ENCODE measurements around the gene ZNF407. TPM values are rescaled to one million over a fixed set of nuclear protein-coding genes. Genes with fewer than 3 reads are reported as not detected.
A peak's percentile ranks its signal among the peaks of the same experiment; 100 is the strongest.

Gene ZNF407
- total and polyA plus RNA-seq, 11 donors, result 3.8 to 14.7 (median 11.5) TPM

DNA sequence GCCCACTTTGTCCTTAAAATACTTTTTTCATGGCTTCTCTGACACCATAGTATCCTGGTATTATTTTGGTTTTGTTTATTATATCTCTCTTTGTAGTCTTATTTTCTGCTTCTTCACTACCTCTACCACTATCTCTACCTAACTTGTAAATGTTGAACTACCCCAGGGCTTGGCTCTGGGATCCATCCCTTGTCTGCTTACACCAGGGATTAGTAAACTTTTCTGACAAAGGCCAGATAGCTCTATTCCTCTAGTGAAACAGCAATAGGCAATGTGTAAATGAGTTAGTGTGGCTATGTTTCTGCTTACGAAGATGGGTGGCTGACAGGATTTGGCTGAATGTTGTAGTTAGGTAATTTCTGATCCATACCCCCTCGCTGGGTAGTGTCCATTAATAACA, 76.8 kb downstream of the ZNF407 start:
- TF ChIP-seq POLR2A (IDR thresholded peaks at IDR 0.05), result no peak
- TF ChIP-seq, protein P1, sequence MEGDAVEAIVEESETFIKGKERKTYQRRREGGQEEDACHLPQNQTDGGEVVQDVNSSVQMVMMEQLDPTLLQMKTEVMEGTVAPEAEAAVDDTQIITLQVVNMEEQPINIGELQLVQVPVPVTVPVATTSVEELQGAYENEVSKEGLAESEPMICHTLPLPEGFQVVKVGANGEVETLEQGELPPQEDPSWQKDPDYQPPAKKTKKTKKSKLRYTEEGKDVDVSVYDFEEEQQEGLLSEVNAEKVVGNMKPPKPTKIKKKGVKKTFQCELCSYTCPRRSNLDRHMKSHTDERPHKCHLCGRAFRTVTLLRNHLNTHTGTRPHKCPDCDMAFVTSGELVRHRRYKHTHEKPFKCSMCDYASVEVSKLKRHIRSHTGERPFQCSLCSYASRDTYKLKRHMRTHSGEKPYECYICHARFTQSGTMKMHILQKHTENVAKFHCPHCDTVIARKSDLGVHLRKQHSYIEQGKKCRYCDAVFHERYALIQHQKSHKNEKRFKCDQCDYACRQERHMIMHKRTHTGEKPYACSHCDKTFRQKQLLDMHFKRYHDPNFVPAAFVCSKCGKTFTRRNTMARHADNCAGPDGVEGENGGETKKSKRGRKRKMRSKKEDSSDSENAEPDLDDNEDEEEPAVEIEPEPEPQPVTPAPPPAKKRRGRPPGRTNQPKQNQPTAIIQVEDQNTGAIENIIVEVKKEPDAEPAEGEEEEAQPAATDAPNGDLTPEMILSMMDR (IDR thresholded peaks at IDR 0.05), result no peak
- H3K4me3 ChIP-seq, result no peak overlapping the region
- ATAC-seq, result no peak
- no peaks in the 10 kb centered on the region for H3K4me1 ChIP-seq
- H3K27ac ChIP-seq, result peak overlapping the region in 1 of 12 donors; percentile 40
- peaks cover 0 to 16% (median 8%) of the 10 kb centered on the region in 12 donors for H3K9me3 ChIP-seq
- H3K36me3 ChIP-seq, result peaks cover 0 to 12% (median 4%) of the 10 kb centered on the region in 9 donors
- DNase-seq, result no peak
- H3K27me3 ChIP-seq, result no peaks in the 10 kb centered on the region
- 73 to 77% (median 73%) methylated on average over 2 of the region's 2 CpGs for WGBS, 4 donors
- intact Hi-C loops (cut with DNase I), result loop anchor here in 2 of 10 donors (5.0 to 10.0 kb wide), 2 partner anchors 48 to 280 kb away; no protein-coding TSS in a partner anchor

DNA sequence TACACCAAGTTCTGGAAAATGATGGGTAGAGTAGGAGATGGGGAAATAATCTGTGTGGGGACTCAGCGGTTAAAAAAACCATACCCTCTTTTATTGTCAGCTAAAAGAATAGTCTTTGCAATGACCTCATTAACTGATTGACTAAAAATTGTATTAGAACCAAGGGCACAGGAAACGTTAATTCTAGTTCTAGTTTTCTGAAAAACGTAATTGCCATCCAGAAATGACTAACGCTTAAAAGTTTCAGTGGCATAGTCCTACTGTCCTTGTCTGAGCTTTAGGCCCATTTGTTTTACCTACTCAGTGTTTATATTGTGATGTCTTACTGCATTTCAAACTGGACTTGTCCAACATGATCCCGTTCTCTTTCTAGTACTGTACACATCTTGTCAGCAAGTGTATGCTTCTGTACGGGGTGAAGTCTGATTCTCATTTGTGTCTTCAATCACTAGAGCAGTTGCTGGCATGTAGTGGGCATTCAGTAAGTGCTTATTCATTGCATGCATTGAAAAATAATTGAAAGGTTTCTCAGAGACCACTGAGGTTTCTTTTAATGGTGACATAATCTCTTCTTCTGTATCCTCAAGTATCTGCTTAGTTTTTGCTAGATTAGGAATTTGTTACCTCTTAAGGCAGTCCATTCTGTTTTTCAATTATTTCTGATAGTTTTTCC, 81.5 kb downstream of the ZNF407 start:
- 78 to 88% (median 79%) methylated on average over 6 of the region's 6 CpGs for WGBS, 4 donors
- intact Hi-C loops (cut with DNase I), result loop anchor here in 1 of 10 donors (10.0 kb wide), 1 partner anchor 276 kb away; no protein-coding TSS in a partner anchor
- Histone ChIP-seq H3K27me3 (no peaks in the 10 kb centered on the region), H3K9me3 (peaks cover 0 to 16% (median 8%) of the 10 kb centered on the region in 12 donors), H3K4me3 (no peak overlapping the region), H3K4me1 (no peaks in the 10 kb centered on the region), H3K36me3 (peaks cover 0 to 13% (median 2%) of the 10 kb centered on the region in 9 donors), H3K27ac (no peak overlapping the region)
- DNase-seq (no peak), ATAC-seq (no peak)
- TF ChIP-seq, protein P1 (IDR thresholded peaks at IDR 0.05), result no peak
- TF ChIP-seq POLR2A (IDR thresholded peaks at IDR 0.05), result no peak

DNA sequence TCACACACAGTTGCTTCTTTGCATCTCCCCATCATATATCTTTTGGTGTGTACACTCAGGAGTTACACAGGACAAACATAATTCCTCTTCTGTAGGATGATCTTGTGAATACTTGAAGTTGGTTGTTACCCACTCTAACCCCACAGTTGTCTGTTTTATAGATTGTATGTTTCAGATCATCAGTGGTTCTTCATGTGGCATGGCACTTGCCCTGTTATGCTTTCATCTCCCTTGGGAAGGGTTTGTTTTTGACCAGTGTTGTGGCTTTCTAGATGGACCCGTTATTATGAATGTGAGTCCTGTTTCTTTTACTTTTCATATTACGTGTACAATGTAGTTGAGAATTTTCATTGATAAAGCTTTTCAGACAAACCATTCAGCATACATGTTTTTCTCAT, 82.0 kb downstream of the ZNF407 start:
- WGBS, 4 donors, result 69 to 97% (median 96%) methylated on average over 2 of the region's 2 CpGs
- Histone ChIP-seq H3K27me3 (no peaks in the 10 kb centered on the region), H3K27ac (no peak overlapping the region), H3K36me3 (peaks cover 0 to 13% (median 0%) of the 10 kb centered on the region in 9 donors), H3K4me3 (no peak overlapping the region), H3K9me3 (peaks cover 0 to 16% (median 8%) of the 10 kb centered on the region in 12 donors), H3K4me1 (no peaks in the 10 kb centered on the region)
- no peak for DNase-seq
- TF ChIP-seq, protein P1 (IDR thresholded peaks at IDR 0.05), result no peak
- no peak for TF ChIP-seq POLR2A (IDR thresholded peaks at IDR 0.05)
- ATAC-seq, result no peak
- intact Hi-C loops (cut with DNase I), result loop anchor here in 1 of 10 donors (10.0 kb wide), 1 partner anchor 275 kb away; no protein-coding TSS in a partner anchor

DNA sequence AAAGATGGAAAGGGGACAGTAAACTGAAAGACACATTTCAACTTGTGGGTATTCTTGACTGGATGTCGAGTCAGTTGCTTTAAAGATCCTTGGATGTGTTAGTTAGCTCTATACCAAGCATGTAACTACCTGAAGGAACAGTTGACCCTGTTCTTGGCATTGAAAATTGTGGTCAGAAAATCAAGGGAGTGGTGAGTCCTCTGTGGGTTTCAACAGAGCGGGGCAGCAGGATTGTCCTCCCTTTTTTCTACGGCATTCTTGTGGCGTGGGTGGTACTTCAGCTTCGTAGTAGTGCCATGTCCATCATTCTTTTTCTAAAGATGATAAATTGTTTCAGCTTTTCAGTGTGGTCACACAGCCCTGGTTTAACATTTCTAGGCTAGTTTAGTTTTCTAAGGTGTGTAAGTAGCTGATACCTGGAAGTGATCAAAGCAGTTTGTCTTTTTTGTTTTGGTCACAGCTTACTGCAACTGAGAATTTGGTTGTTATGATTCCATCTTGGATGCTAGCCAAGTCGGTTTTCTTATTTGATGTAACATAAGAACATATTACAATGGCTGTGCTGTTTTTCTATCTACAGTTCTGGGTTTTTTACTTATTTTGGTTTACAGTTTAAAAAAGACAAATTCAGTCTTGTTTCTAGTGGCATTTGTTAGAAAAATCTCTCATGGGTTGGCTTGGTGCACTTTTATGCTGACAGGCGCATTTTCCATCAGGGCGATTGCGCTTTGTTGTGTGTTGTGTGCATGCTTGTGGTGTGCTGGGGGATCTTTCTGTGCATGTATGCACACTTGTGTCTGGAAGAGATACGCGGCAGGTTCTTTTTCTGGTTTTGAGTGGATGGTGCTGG, 84.7 kb downstream of the ZNF407 start:
- H3K4me3 ChIP-seq, result no peak overlapping the region

More for the DNA sequence above, 84.7 kb downstream of the ZNF407 start:
- TF ChIP-seq, protein P1 (IDR thresholded peaks at IDR 0.05), result no peak
- TF ChIP-seq POLR2A (IDR thresholded peaks at IDR 0.05), result no peak
- ATAC-seq (no peak), DNase-seq (no peak)
- H3K4me1 ChIP-seq, result no peaks in the 10 kb centered on the region
- H3K27ac ChIP-seq, result no peak overlapping the region
- no peaks in the 10 kb centered on the region for H3K27me3 ChIP-seq
- 94 to 95% (median 94%) methylated on average over 11 of the region's 11 CpGs for WGBS, 4 donors
- H3K36me3 ChIP-seq, result peaks cover 0 to 14% (median 5%) of the 10 kb centered on the region in 9 donors
- intact Hi-C loops (cut with DNase I), result no loop called here
- peaks cover 0 to 10% (median 4%) of the 10 kb centered on the region in 12 donors for H3K9me3 ChIP-seq

All from heart left ventricle (tissue), 16 donors.